GM23338 (cell line): ENCODE data around the gene HSPBP1. TPM values are rescaled to one million over a fixed set of nuclear protein-coding genes. Genes with fewer than 3 reads are reported as not detected.

ENCODE experiments used
- ATAC-seq: fragments of 200-7000 bp; cut with Tn5 transposase; 3 replicates; pipeline ENCODE4 v1.9.1; 2020
- DNase-seq: peaks from one replicate; pipeline ENCODE4 v3.0.0-alpha.2; 2015; ENCODE audit warnings: low spot score
- H2AFZ ChIP-seq: fragments of 200-600 bp; sonication (generic); 2 replicates; pipeline ENCODE4 v1.8.0; 2016; ENCODE audit warnings: antibody characterized with exemption, mild to moderate bottlenecking, moderate library complexity
- H3F3A ChIP-seq: fragments of 200-600 bp; sonication (generic); replicated peaks from 2 replicates; pipeline ENCODE4 v1.8.0; 2017; ENCODE audit warnings: antibody characterized with exemption, mixed run types, low read depth
- H3K27ac ChIP-seq: fragments of 200-600 bp; sonication (generic); 2 replicates; pipeline ENCODE4 v1.6.1; 2016; ENCODE audit warnings: low read depth
- H3K27me3 ChIP-seq: fragments of 200-600 bp; sonication (generic); 2 replicates; pipeline ENCODE4 v1.8.0; 2016; ENCODE audit warnings: mild to moderate bottlenecking, mixed run types, moderate library complexity; ENCODE audit not compliant: insufficient read depth
- H3K36me3 ChIP-seq: fragments of 200-600 bp; sonication (generic); 2 replicates; pipeline ENCODE4 v1.8.0; 2016; ENCODE audit warnings: mild to moderate bottlenecking; ENCODE audit not compliant: insufficient read depth
- H3K4me1 ChIP-seq: fragments of 200-600 bp; sonication (generic); 2 replicates; pipeline ENCODE4 v1.8.0; 2016; ENCODE audit warnings: mild to moderate bottlenecking, moderate library complexity; ENCODE audit not compliant: insufficient read depth
- H3K4me2 ChIP-seq: fragments of 200-600 bp; sonication (generic); 2 replicates; pipeline ENCODE4 v1.7.1; 2017; ENCODE audit warnings: mixed run types
- H3K4me3 ChIP-seq: fragments of 200-600 bp; sonication (generic); 2 replicates; pipeline ENCODE4 v1.6.1; 2016; ENCODE audit warnings: mixed run types
- H3K79me2 ChIP-seq: fragments of 200-600 bp; sonication (generic); replicated peaks from 2 replicates; pipeline ENCODE4 v1.8.0; 2017; ENCODE audit warnings: mild to moderate bottlenecking; ENCODE audit not compliant: insufficient read depth
- H3K9me2 ChIP-seq: fragments of 200-600 bp; sonication (generic); 2 replicates; pipeline ENCODE4 v1.8.0; 2017; ENCODE audit not compliant: insufficient read depth
- H4K20me1 ChIP-seq: fragments of 200-600 bp; sonication (generic); replicated peaks from 2 replicates; pipeline ENCODE4 v1.8.0; 2017; ENCODE audit warnings: mild to moderate bottlenecking; ENCODE audit not compliant: insufficient read depth
- H3K27ac Mint-ChIP-seq: 2 replicates; pipeline ENCODE4 v1.8.0; 2020; ENCODE audit warnings: inconsistent platforms, mild to moderate bottlenecking, moderate library complexity, mixed read lengths
- H3K27me3 Mint-ChIP-seq: 3 replicates; pipeline ENCODE4 v1.8.0; 2022; ENCODE audit warnings: low read depth, mild to moderate bottlenecking, moderate library complexity, mixed read lengths, inconsistent platforms; ENCODE audit not compliant: insufficient read depth, poor library complexity
- H3K36me3 Mint-ChIP-seq: 3 replicates; pipeline ENCODE4 v1.8.0; 2021; ENCODE audit warnings: low read depth, mild to moderate bottlenecking, inconsistent platforms, moderate library complexity, mixed read lengths
- H3K4me1 Mint-ChIP-seq: 3 replicates; pipeline ENCODE4 v1.8.0; 2020; ENCODE audit warnings: mild to moderate bottlenecking, inconsistent platforms, mixed read lengths
- H3K4me3 Mint-ChIP-seq: 3 replicates; pipeline ENCODE4 v1.8.0; 2021; ENCODE audit warnings: moderate library complexity, mild to moderate bottlenecking, inconsistent platforms, mixed read lengths
- H3K9me3 Mint-ChIP-seq: 3 replicates; pipeline ENCODE4 v1.8.0; 2020; ENCODE audit warnings: moderate library complexity, mild to moderate bottlenecking, inconsistent platforms, mixed read lengths
- CREB1 ChIP-seq: fragments of 250-450 bp; sonication (Bioruptor Pico); IDR thresholded peaks from 2 replicates; pipeline ENCODE4 v1.5.0; 2020; ENCODE audit warnings: low read depth, mild to moderate bottlenecking, moderate library complexity
- CTCF ChIP-seq, 2 experiments: fragments of 200-600 bp in 1 of 2; sonication (generic) in 1 of 2; conservative IDR thresholded peaks; 2 replicates each; pipeline versions ENCODE4 v1.5.1 to v1.6.1; 2016 to 2017; ENCODE audit warnings: antibody characterized with exemption in 2 of 2, low read depth in 2 of 2, mild to moderate bottlenecking in 2 of 2, moderate library complexity in 1 of 2
- ETS1 ChIP-seq: IDR thresholded peaks from 2 replicates; pipeline ENCODE4 v1.6.1; 2016; ENCODE audit warnings: antibody characterized with exemption
- EZH2 ChIP-seq: fragments of 200-600 bp; sonication (generic); IDR thresholded peaks from one replicate; pipeline ENCODE4 v1.8.0; 2017; ENCODE audit warnings: antibody characterized with exemption, mild to moderate bottlenecking, low read depth; ENCODE audit not compliant: unreplicated experiment
- EZH2phosphoT487 ChIP-seq: fragments of 200-600 bp; sonication (generic); IDR thresholded peaks from one replicate; pipeline ENCODE4 v1.8.1; 2018; ENCODE audit warnings: antibody characterized with exemption; ENCODE audit not compliant: unreplicated experiment
- JUNB ChIP-seq: IDR thresholded peaks from one replicate; pipeline ENCODE4 v1.6.1; 2016; ENCODE audit warnings: antibody characterized with exemption; ENCODE audit not compliant: unreplicated experiment
- NANOG ChIP-seq: IDR thresholded peaks from 2 replicates; pipeline ENCODE4 v1.6.1; 2016; ENCODE audit warnings: antibody characterized with exemption, borderline replicate concordance
- POLR2AphosphoS5 ChIP-seq: IDR thresholded peaks from 2 replicates; pipeline ENCODE4 v1.6.1; 2016; ENCODE audit warnings: antibody characterized with exemption, low read depth
- REST ChIP-seq: IDR thresholded peaks from one replicate; pipeline ENCODE4 v1.6.1; 2018; ENCODE audit warnings: antibody characterized with exemption; ENCODE audit not compliant: unreplicated experiment
- STAT1 ChIP-seq: IDR thresholded peaks from one replicate; pipeline ENCODE4 v1.6.1; 2016; ENCODE audit warnings: antibody characterized with exemption; ENCODE audit not compliant: unreplicated experiment
- ZNF114 ChIP-seq: fragments of 250-450 bp; sonication (Bioruptor Pico); IDR thresholded peaks from 2 replicates; pipeline ENCODE4 v1.5.0; 2020; ENCODE audit warnings: mild to moderate bottlenecking, moderate library complexity
- ZNF331 ChIP-seq: fragments of 250-450 bp; sonication (Bioruptor Pico); IDR thresholded peaks from 2 replicates; pipeline ENCODE4 v1.5.0; 2020; ENCODE audit warnings: low read depth, mild to moderate bottlenecking, moderate library complexity
- polyA plus RNA-seq: library from polyadenylated mRNA; unstranded; fragments of >200 nt; fragmentation: Nextera tagmentation; extraction: Ambion mirVana; gene quantifications from 2 replicates; pipeline ENCODE4 v1.2.1, GENCODE V29; 2016
- total RNA-seq: library from RNA; depleted of rRNA; stranded (reverse); fragments of >200 nt; shearing (Covaris generic); gene quantifications from 2 replicates; pipeline ENCODE4 v1.2.3, GENCODE V29; 2014

HSPBP1 gene
- total and polyA plus RNA-seq, 2 experiments from 2014 or later = 83.6 to 91.1 TPM

GRCh38 chr19:55238030-55238429 is 41.9 kb downstream of the HSPBP1 start:
- ATAC-seq (no peak), DNase-seq (no peak)
- Histone ChIP-seq H2AFZ (no peak overlapping the region), H3K27ac (no peak overlapping the region), H4K20me1 (no peaks in the 10 kb centered on the region; the same call in none of the 2 replicates), H3F3A (no peaks in the 10 kb centered on the region), H3K9me2 (no peaks in the 10 kb centered on the region), H3K27me3 (no peaks in the 10 kb centered on the region), H3K36me3 (peaks cover 8% of the 10 kb centered on the region), H3K4me2 (no peak overlapping the region), H3K4me1 (no peaks in the 10 kb centered on the region), H3K79me2 (no peaks in the 10 kb centered on the region), H3K4me3 (no peak overlapping the region)
- no peak overlapping the region for H3K4me3 Mint-ChIP-seq
- H3K27me3 Mint-ChIP-seq = peaks cover 2% of the 10 kb centered on the region
- H3K27ac Mint-ChIP-seq = no peak overlapping the region
- H3K9me3 Mint-ChIP-seq = no peaks in the 10 kb centered on the region
- H3K4me1 Mint-ChIP-seq = no peaks in the 10 kb centered on the region
- no peak for TF ChIP-seq ZNF331 (CRISPR knock-in tag)
- TF ChIP-seq ETS1 = no peak
- no peak for TF ChIP-seq CREB1
- no peak for TF ChIP-seq NANOG
- no peak for TF ChIP-seq CTCF (conservative IDR thresholded peaks at IDR 0.05; ENCODE audit: low read depth in 2 of 2)
- no peak for TF ChIP-seq POLR2AphosphoS5
- TF ChIP-seq REST = no peak
- no peak for TF ChIP-seq JUNB
- no peak for TF ChIP-seq EZH2phosphoT487
- TF ChIP-seq ZNF114 (CRISPR knock-in tag) = no peak
- no peak for TF ChIP-seq EZH2
- TF ChIP-seq STAT1 = no peak
- H3K36me3 Mint-ChIP-seq = peaks cover 52% of the 10 kb centered on the region
